ENCODE results near the gene CKB.

Gene CKB

DNA sequence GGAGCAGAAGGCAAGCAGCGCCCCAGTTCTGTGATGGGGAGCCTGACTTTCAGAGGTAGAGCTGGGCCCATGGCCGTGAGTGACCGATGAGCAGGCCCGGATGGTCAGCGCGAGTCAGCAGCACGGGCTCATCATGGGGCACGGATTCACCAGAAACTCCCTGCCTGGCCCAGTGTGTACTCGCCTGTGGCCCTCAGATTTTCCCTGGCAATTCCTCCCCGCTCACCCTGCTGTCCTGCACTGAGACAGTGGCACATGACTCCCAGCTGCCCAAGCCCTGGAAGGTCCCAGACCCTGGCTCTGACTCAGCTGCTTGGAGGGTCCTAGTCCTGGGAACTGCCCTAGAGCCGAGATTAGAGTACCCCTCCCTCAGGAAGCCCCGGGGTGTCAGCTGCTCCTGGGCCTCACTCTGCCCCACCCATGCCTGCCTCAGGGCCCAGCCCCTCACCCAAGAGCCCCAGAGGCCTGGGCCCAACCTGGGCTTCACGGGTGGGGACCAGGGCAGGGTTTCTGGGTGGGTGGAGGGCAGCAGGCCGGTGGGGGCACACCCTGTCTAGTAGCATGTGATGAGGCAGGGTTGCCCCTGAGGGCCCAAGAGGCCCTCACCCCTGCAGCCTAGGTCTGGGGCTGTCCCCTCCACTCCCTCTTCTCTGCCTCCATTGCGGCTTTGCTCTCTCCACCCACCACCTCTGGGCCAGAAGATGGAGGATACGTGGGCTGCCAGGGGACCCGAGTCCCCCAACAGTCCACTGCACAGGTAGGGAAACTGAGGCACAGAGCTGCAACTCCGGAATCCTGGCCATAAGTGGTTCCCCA lies 14.8 kb upstream of the CKB start:
- DNase-seq = no peak

DNA sequence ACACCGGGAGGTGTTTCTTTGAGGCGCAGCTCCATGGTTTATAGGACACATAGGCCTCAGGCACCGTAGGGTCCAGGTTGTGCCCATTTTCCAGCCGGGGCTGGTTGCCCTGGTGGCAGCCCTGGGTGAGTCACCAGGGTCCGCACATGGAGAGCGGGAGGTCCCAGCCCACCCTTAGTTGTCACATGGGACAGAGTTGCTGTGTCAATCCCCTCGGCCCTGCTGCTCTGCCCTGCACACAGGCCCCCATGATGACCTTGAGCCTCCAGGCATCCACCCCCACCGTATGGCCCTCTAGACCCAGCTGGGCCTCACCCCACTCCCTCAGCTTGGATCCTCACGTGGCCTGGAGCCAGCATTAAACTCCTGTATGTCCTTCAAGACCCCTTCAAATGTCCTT lies 14.1 kb upstream of the CKB start:
- no peak for DNase-seq

DNA sequence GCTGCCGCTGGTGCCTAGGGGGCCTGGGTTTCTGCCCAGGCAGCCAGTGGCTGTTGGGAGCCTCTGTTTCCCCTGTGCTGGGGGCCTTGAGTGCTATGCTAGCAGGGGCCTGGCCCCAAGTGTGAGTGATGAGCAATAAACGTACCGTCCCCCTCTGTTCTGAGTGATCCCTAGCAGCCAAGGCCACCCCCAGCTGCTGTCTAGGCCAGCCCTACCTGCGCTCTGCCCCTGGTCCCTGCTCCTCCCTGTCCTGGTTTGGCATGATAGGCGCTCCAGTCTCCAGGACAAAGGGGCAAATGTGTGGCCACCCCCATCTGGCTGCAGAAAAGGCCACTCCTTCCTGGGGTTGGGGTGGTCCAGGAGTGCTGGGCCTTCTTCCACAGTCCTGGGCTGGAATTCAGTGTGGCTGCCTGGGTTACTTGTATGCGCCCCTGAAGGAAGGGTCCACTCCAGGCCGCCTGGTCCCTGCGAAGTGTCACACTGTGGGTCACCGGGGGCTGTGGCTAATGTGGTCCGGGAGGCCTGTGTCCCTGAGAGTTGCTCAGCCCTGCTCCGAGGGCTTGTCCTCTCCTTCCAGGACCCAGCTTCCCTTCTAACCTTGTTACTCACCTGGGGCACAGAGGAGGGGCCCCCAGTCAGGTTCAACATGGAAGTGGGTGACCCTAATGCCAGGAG lies 13.4 kb upstream of the CKB start:
- no peak for DNase-seq

DNA sequence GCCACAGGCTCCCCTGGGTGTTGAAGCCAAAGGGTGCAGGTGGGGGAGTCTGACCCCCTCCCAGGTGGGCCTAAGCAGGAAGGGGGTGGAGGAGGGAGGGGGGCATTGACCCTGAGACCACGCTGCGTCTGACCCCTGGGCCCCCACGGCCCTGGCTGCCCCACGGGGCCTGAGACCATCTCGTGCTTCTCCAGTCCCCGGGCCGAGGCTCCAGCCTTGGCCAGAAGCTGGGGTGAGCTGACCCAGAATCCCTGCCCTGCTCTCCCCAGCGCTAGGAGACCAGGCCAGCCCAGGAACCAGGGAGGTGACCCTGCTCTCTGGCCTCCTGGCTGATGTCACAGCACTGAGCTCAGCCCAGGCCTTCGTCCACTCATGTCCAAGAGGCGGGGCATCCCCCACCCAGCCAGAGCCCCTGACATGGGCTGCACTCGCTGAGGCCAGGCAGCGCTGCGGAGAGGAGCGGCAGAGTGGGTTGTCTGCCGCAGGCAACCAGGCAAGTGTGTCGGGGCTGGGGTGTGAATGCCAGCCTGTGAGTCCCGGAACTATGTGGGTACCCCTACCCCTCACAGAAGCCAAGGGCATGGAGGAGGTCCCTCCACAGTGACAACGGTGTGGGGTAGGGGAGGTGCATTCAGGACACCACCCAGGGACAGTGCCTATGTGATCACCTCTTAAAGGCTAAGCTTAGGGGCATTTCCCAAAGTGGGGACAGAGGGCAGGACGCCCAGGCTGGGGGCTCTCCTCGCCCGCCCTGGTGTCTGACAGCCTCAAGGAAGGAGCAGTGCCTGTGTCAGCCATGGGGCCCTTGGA lies 12.7 kb upstream of the CKB start:
- DNase-seq = no peak

DNA sequence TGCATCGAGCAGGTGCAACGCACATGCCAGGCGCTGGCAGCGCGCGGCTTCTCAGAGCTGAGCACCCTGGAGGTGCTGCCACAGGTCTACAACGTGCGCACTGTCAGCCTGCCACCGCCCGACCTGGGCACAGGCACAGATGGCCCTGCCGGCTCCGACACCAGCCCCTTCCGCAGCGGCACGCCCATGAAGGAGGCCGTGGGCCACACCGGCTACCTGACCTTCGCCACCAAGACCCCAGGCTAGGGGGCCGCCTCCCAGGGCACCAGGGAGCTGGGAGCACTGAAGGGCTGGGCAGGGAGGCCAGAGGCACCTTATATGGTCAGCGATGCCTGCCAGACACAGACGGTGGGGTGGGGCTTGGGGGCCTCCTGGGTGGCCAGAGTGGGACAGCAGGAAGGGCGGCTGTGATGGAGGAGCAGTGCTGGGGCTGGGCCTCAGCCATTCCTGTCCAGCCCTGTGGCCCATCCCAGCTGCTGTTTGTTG lies 12.0 kb upstream of the CKB start:
- DNase-seq = no peak

DNA sequence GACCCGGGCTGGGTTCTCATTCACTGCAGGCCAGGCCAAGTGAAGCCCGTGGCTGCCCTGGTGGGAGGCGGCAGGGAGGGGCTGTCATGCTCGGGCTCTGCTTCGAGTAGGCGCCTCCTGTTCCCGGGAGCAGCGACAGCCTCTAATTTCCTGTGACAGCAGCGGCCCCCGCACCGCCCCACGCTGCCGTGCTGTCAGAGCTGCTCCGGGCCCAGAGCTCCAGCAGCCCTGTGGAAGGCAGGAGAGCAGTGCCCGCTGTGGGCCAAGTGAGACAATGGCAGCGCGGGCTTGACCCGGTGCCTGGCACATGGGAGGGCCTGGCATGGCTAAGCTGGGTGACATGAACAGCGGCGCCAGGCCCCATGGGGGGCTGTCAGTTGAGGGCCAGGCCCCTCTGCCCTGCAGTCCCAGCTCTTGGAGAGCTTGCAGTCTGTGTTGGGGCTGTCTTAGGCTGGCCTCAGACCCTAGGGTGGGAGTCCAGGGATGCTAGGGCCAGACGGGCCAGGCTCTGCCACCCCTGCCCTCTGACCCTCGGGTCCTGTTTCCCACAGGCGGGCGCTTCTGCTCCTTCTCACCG lies 11.5 kb upstream of the CKB start:
- no peak for DNase-seq

DNA sequence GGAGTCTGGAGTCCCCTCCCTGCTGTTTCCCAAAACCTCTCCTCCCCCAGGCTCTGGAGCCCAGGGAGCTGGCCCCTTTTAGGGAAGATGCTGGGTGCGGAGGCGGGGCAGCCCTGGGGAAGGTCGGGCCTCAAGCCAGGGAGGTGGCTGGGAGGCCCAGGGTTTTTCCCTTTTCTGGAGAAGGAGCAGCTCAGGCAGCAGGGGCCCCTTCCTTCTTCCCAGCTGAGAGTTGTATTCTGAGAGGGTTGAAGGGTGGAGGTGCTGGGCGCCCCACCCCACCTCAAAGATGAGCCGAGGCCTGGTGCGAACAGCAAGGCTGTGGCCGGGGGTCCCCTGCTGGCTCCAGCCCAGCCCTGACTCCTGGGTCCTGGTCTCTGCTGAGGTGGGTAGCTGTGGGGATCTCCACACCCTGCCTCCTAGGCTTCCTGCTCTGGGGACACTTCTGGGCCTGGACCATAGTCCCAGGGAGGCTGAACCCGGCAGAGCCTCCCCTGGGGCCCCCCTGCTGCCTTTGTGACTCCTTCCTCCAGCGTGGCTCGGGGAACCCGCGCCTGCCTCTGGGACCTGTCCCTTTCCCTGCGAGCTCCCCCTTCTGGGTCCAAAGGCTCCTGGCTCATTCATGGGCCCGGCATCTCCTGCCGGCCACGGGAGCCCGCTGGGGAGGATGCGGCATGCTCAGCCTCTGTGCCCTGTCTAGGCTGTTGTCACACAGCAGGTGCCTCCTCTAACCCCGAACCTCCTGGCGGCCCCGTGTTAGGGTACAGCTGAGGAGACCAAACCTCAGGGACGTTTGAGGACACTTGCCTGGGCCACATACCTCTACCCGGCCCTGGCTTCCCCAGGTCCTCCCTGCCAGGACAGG lies 10.7 kb upstream of the CKB start:
- no peak for DNase-seq

DNA sequence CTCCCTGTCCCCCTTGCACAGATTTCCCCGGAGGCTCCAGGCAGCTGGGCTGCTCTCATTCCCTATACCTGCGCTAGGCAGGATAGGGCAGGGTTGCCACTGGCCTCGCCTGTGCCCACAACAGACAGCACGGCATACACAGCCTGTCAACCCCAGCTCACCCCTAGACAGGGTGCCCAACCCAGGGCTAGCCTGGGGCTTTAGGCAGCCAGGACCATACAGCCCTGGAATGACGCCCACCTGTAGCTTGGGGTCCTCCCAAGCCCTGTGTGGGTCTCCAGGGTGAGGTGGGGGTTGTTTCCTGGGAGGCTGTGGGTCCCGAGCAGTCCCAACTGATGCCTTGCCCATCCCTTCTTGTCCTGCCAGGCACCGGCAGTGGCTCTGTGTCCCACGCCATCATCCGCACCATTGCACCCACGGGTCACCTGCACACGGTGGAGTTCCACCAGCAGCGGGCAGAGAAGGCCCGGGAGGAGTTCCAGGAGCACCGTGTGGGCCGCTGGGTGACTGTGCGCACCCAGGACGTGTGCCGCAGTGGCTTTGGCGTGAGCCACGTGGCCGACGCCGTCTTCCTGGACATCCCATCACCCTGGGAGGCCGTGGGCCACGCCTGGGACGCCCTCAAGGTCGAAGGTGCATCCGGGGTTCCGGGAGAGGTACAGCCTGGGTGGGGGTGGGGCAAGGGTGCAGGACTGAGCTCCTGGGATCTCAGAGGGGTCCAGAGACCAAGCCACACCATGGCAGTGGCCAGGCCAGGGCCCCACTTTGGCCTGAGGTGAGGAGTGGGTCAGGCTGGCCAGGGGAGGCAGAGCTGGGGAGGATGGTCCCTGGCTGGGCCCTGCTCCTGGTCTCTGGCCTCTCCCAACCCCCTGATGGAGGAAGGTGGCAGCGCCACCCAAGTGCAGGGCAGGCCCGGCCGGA lies 9.8 kb upstream of the CKB start:
- no peak for DNase-seq

DNA sequence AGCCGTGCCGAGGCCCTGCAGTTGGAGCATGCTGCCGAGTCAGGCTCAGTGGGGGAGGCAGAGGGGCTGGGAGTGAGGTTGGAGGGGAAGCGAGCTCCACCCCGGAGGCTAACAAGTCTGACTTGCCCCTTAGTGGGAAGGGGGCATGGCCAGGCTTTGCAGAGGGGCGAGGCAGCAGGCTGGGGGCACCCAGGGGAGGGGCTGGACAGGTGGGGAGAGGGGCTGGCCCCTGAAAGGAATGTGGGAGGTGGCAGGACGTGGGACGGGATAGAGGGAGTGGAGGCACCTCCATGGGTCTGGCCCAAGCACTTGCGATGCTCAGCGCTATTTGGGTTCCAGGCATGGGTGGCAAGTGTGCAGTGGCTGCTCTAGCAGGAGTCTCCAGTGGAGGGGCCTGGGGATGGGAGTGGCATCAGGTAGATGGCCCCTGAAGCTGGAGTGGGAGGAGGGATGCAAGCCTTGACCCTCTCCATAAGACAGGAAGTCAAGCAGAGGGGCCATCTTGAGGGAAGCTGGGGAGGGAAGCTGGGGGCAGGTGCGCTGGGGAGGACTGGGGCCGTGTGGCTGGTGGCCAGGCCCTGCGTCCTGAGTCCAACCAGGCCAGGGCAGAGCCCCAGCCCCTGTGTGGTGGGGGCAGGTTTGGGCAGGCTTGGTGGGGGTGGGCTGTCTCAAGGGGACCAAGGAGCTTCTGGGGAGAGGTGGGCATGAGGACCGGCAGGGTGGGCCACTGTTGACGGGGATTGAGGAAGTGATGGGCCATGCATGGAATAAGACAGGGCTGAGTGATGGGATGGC lies 9.0 kb upstream of the CKB start:
- no peak for DNase-seq

DNA sequence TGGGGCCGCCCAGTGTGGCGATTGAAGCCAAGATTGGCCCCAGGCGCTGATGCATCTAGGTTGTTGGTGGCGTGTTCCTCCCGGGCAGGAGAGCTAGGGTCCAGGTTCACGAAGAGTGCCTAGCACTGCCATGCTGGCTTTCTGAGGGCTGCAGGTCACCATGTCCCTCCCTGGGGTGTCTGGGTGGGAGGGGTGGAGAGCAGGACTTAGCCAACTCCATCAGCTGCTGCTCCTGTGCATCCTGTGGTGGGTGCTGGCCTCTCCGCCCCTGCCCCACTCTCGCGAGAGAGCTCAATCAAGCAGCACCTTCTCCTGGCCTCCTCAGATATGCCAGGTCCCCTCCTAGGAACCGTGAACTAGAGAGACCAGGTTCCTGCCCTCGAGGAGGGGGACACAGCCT lies 8.2 kb upstream of the CKB start:
- no peak for DNase-seq

DNA sequence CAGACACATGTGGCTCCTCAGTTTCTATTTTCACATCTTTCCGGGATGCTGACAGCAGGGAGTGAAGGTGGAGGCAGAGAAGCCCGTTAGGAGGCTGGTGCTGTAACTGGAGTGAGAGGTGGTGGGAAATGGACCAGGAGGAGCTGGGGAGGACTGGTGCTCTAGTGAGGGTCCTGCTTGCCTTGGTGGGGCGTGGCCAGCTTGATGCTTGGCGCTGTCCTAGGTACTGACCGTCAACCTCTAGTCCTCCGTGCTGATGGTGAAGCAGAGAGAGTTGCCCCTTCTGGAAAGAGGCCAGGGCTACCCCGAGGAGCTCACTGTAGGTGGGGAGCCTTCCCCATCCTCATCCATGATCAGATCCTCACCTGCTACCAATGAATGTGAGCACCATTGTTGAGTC lies 7.8 kb upstream of the CKB start:
- DNase-seq = no peak

DNA sequence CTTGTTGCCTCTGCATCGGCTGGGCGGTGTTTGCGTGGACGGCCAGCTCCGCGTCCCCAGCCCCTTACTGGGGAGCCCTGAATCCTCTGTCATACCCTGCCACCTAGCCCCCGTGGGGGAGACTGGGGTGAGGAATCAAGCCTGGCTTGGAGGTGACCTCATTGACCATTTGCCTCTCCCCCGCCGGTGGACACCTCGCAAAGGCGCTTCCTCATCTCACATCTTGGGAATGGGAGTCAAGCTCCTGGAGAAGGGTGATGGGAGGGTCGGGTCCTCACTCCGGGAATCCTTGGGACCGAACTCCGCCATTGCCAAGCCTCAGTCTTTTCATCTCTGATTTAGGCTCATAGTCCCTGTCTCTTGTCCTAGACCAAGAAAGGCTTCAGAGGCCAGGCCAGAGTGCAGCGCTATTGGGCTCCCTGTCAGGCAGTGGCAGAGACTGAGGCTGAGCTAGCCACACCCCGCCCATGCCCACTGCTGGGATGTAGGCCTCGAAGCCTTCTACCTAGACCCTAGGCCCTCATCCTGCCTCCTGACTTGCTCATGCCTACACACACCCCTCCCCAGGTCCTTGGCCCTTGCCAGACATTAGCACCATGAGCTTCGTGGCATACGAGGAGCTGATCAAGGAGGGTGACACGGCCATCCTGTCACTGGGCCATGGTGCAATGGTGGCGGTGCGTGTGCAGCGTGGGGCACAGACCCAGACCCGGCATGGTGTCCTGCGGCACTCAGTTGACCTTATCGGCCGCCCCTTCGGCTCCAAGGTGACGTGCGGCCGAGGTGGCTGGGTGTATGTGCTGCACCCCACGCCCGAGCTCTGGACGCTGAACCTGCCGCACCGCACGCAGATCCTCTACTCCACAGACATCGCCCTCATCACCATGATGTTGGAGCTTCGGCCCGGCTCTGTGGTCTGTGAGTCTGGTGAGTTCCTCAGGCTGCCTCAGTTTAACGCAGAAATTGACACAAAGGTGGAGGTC lies 7.0 kb upstream of the CKB start:
- DNase-seq = no peak

DNA sequence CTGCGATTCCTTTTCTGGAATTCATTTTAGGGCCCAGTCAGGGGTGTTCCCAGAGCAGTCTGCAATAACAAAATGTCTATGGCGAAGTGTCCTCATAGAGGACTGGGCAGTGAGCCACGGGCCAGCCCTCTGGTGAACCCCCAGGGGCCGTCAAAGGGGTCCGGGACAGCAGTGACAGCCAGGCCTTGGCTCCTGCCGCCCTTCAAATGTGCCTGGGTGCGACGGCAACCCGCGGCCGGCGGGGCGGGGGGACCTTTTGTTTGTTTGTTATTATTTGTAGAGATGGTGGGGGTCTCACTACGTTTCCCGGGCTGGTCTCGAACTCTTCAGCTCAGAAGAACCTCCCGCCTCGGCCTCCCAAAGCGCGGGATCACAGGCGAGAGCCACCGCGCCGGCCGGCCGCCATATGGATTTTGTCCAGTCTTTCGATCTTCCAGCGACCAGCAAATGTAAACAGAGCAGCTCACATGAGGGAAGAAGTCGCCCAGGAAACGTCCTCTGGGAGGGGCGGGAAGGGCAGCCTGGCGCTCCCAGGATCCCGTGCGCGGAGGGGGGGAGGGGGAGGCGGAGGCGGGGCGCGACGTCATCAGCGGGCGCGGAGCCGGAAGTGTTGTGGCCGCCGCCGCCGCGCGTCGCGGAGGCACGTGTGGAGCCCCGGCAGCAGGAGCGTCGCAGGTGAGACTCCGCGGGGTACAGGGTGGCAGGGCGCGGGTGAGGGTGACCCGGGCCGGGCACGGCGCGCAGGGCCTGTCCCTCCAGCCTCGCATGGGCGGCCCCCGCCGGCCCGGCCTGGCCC lies 6.2 kb upstream of the CKB start, which contains the start of gene TRMT61A:
Gene TRMT61A, plus strand, starts transcription at position 610 of the 796 bp plus-strand sequence. CDS start 783 bp downstream, outside the sequence.
- DNase-seq = peak; percentile 96

DNA sequence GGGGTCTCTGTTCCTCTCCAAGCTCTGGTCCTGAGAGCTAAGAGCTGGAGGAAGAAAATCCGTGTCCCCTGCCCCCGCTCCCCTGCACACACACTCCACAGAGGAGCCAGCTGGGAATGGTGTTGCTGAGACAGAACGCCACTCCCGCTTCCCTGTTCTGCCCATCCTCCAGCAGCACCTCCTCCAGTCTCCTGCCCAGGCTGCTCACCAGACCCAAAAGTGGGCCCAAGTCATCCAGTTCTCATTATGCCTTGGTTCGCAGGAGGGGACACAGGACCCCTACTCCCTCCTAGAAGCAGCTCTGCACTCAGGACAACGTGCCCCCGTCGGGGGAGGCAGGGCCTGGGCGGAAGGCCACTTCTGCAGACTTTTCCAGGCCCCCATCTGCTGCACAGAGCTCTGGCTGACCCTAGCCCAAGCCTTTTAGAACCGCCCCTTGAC lies 5.5 kb upstream of the CKB start:
- DNase-seq = peak; percentile 51

DNA sequence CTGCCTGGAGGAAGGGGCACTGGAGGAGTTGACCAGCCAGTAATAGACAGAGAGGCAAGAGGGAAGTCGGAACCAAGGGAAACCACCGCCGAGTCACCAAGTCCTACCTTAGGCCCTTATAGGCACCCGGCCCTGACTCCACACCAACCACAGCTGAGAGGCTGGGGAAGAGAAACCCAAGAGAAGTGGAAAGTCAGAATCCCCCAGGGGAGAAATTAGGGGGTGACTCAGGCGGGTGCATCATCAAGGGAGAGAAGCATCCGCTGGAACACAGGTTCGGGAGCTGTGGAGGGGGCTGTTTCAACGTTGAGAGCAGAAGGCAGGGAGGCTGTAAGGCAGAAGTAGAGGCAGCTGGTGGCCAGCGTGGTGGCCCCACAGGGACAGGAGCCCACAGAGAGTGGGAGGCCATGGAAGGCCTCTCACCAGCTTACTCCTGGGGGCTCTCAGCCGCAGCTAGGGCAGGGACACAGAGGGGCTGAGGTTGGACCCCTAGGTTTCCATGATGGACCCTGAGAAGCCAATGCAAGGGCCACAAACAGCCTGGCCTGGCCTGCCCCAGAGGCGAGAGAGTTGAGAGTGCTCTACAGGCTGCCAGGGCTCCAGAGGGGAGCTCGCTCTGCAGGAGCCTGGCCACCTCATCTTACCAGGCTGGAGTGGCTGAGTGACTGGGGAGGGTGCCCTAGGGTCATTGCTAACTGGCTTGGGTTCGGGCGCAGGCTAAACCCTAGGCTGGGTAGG lies 4.9 kb upstream of the CKB start:
- no peak for DNase-seq

DNA sequence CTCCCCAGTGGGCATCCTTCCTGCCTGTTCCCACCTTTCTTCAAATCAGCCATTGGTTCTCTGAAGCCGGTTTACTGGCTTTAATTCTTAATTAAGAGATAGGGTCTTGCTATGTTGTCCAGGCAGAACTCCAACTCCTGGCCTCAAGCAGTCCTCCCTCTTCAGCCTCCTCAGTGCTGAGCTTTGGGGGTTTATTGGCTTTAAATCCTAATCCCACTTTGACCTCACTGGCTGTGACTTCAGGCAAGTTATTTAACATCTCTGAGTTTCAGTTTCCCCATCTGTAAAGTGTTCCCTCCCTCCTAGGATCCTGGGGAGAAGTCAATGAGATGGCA lies 4.3 kb upstream of the CKB start:
- no peak for DNase-seq

DNA sequence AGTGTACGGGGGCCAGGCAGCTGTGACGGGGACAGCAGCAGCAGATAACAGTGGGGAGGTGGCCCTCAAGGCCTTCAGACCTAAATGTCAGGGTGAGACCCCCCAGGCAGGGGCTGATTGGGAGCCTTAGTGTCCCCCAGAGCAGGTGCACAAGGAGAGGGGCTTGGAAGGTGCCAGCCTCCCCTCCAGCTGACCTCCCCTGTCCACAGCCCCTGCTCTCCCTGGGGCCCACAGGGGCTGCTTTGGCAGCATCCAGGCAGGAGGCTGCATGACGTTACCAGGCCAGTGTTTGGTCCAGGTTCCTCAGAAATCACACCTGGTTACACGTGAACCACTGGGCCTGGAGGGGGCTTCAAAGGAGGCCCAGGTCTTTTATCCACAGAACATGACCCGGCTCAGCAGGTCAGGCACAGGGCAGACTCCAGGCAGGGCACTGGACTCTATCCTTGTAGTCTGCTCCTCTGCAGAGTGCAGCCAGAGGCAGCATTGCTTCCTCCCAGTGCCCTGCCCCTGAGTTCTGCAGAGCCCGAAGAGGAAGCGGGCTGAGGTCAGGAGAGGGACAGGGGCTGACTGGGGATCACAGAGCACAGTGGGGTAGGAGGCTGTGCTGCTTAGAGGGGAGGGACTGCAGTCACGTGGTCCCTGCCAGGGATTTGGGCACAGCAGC lies 3.8 kb upstream of the CKB start:
- DNase-seq = no peak

Measured in COR-L47 (cell line).